ENCODE results near the gene INCENP.

INCENP gene

DNA sequence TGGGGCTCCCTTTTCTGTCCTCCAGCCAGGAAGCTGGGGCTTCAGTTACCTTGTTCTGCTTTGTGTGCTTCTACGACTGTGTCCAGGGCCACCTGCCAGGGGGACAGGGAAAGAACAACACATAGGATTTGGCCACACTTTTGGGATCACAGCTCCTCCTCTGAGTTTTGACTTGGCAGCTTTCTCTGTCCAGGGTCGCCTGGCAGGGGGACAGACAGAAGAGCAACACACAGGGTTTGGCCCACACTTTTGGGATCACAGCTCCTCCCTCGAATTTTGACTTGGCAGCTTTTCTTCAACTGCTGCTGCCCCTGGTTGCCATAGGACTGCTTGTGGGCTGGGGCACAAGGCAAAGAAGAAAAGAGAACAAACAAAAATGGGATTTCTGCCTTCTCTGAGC, 19.1 kb downstream of the INCENP start:
- peak in 1 of 2 experiments; percentile 8 for DNase-seq

DNA sequence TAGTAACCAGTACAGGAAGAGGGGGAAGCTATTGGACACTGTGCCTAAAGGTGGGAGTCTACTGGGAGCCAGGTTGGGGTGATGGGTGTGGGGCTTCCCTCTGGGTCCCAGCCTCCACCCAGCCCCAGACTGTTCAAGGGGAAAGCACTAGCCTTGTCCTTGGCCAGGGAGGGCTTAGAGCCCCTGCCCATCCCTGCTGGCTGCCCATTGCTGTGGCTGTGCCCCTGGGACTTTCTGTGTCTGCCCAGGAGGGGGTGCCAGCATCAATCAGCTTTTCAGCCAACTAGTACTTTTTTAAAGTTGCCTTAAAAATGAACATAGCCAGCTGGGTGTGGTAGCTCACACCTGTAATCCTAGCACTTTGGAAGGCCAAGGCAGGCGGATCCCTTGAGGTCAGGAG, 19.9 kb downstream of the INCENP start:
- DNase-seq, result peak in 1 of 2 experiments; percentile 9

DNA sequence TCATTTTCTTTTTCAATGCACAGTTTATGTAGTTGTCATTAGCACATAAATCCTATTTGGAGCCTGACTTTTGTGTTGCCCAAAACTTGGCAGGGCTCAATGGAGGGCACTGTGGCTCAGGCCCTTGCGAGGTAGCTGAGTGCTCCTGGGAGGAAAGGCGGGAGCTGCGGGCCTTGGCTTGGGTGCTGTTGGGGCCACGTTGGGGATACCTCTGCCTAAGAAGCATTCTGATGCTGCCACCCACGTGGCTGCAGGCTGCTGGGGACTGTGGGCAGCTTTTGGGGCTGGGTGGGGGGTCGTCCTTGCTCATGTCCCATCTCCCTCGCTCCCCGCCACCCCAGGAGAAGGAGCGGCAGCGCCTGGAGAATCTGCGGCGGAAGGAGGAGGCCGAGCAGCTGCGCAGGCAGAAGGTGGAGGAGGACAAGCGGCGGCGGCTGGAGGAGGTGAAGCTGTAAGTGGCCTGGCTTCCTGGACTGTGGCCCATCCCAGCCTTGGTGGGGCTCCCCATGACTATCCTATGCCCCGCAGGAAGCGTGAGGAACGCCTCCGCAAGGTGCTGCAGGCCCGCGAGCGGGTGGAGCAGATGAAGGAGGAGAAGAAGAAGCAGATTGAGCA, 20.9 kb downstream of the INCENP start:
- DNase-seq, result peak in 1 of 2 experiments; percentile 6

DNA sequence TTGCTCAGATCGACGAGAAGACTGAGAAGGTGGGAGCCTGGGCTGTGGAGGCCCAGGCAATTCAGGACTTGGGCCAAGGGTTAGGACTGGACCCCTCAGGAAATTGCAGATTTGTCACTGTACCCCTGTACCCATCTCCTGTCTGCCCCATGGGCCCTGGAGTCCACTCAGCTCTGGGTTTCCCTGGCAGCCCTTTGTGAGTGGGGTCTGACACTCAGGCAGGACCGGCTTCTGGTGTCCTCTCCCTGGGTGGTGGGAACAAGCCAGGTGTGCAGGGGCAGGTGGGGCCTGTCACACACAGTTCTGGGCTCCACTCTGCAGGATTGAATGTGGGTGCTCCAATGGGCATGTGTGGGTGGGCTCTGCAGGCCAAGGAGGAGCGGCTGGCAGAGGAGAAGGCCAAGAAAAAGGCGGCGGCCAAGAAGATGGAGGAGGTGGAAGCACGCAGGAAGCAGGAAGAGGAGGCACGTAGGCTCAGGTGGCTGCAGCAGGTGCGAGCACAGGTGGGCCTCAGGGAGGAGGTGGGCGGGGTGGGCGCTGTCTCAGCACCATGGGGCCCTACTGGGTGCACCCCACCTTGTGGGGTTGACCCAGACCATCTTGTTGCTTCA, 21.6 kb downstream of the INCENP start:
- DNase-seq, result peak; percentile 13 to 15

DNA sequence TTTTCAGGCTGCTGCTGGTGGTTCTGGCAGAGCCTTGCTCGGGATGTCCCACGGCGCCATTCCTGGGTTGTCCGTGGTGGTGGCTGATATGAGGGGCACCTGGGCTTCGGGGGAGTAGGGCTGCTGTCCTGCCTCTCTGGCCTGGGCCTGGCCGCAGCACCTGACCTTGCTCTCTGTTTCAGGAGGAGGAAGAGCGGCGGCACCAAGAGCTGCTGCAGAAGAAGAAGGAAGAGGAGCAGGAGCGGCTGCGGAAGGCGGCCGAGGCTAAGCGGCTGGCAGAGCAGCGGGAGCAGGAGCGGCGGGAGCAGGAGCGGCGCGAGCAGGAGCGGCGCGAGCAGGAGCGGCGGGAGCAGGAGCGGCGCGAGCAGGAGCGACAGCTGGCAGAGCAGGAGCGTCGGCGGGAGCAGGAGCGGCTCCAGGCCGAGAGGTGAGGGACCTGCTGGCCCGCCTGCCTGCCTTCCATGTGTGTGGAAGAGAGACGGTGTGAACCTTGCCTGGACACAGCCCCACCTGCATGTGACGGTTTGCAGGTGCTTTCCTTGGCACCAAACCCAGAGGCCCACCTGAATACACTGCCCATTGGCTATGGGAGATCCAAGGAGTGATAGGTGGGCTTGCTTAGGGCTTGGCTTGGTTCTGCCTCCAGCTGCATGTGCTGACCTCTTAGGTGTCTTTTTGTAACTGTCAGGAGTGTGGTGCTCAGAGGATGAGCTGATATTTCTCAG, 22.8 kb downstream of the INCENP start:
- DNase-seq, result peak; percentile 2 to 11

DNA sequence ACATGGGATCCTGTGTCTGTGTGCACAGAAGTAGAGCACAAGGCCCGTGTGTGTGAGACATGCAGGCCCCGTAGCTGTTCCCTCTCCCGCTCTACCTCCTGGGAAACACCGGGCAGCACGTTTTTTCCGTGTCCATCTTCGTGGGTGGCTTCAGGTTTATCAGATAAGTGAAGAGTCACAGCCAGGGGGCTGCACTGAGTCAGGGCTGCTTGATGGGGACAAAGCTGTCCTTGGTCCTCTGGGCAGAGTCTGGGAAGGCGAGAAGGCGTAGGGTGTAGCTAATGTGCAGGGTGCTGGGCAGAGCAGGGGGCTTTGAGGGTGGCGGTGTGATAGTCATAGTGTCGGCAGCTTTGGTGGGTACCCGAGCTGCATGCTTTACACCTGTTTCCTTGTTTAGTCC, 23.7 kb downstream of the INCENP start:
- peak; percentile 3 to 13 for DNase-seq

DNA sequence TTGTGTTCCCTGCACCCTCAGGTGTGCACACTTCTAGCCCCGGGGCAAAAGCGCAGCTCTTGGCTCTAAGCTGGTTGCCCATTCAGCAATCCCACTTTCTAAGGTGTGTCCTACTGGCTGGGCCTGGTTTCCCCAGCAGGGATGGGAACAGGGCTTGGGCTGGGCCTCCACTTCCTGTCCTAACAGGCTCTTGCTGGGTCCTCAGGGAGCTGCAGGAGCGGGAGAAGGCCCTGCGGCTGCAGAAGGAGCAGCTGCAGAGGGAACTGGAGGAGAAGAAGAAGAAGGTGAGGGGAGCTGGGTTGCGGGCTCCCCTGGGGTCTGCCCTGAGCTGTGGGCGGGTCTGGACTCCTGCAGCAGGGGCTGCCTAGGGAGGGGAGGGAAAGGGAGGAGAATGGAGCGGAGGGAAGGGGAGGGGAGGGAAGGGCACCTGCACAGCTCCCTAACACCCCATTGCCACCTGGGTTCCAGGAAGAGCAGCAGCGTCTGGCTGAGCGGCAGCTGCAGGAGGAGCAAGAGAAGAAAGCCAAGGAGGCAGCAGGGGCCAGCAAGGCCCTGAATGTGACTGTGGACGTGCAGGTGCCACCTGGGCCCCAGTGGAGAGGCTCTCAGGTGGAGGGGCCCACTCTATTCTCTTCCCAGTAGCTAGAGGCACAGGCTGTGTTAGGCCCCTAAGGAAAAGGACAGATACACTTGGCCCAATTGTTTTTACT, 24.6 kb downstream of the INCENP start:
- DNase-seq, result peak; percentile 3 to 13

DNA sequence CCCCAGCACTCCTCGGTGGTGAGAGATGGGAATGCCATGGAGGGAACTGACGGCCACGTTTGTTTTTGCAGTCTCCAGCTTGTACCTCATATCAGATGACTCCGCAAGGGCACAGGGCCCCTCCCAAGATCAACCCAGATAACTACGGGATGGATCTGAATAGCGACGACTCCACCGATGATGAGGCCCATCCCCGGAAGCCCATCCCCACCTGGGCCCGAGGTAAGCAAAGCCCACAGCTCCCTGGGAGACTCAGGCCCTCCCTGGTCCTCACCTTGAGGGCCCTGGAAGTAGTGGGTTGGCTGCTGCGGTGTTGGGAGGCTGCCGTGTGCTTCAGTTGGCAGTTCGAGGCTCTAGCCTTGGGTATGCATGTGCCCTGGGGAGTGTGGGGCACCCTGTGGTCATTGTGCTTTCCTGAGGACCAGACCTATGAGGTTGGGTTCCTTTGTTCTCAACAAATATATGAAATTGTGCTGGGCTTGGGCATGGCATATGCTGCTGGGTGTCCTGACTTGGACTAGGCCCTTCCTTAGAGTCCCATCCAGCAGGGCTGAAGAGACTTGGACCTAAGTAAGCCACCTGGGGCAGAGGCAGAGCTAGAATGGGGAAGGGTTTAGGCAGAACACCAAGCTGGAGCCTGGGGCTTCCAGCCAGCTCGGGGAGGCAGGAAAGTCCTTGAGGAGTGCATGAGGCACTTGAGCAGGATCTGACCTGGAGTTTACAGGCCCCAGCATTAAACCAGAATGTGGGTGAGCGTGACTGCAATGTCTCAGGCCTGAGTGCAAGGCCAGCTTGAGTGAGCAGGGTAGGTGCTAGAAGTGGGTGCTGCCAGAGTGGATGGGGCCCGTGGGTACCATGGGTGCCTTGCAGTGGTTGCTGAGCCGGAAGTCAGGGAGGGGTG, 26.4 kb downstream of the INCENP start:
- peak in 1 of 2 experiments; percentile 7 for DNase-seq

DNA sequence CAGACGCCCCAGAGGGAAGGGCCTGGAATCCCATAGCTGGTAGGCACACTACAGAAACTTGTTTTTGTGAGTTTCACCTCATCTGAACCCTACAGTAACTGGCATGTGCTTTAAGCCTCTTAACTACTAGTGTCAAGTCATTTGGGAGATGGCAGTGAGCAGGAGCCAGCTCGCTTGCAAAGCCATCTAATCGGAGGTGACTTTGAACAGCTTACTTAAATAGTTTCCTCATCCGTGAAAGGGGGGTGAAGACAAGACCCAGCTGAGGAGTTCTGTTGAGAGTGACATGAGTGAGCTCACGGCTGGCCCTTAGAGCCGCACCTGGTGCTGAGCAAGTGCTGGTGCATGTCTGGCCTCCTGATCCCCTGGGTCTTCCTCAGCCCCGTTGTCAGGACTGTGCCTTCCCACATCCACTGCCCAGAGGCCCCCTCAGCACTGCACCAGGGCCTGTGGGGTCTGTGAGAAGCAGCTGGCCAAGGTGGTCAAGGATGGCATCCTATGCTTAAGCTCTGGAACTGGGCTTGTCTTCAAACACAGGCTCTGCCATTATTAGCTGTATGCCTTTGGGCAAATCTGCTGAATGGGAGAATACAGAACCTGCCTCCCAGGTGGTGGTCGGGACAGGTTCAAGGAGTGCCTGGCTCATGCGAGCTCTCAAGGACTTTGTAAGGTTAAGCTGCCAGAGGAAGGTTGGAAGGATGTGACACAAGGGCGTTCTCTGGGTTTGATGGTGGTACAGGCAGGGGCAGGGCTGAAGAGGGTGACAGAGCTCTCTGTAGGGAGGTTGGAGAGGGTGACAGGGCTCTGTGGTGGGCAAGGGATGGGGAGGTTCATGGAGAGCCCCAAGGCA, 27.3 kb downstream of the INCENP start:
- DNase-seq, result peak in 1 of 2 experiments; percentile 12

DNA sequence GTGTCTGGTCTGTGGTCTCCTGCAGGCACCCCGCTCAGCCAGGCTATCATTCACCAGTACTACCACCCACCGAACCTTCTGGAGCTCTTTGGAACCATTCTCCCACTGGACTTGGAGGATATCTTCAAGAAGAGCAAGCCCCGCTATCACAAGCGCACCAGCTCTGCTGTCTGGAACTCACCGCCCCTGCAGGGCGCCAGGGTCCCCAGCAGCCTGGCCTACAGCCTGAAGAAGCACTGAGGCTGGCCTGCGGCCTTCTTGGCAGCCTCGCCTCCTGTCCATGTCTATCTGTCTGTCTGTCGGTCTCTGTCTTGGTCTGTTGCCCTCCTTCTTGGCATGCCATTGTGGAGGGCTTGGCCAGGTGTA, 27.9 kb downstream of the INCENP start:
- no peak for DNase-seq

DNA sequence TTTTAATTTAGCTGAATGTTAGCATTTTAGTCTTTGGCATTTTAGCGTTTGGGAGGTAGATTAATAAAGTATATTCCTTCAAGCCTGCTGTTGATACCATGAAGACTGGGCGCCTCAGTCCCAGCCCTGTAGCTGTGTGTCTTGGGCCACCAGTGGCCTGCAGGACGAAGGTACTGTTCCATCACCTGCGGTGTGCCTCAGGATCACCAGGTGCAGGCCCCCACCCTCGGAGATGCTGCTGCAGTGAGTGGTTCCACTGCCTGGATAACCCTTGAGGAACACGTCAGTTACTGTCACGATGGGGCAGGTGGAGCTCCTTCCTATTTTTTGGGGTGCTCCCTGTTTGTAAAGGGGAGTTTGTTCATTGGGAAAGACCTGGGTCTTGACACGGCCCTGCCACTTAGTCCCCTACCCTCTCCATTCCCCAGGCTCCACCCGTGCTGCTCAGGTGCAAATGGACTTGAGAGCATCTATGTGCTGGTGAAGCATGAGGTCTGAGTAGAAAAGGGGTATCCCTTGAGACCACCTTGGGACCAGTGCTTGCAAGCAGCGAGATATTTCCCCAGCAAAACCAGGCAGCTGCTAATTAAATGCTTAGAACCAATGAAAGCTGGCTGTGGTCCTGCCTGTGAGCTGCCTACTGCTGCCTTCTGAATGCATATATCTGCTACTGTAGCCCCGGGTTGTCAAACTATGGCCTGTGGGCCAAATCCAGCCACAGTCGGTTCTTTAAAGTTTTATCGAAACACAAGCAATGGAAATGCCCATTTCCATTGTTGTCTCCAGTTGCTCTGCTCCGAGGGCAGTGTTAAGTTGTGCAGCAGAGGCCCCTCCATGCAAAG, 28.7 kb downstream of the INCENP start:
- DNase-seq, result peak in 1 of 2 experiments; percentile 9

DNA sequence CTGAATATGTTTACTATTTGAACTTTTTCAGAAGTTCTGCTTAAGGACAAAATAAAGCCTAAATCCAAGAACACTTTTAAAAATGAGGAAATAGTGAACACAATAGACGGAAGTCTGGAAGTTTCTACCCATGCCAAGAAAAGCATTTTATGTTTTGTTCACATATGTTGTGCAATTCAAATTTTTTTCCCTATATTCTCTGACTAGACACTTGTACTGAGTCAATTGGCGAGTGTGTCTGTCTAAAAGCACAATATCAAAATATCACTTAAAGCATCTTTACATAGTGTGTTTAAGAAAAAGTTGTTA, 29.2 kb downstream of the INCENP start:
- no peak for DNase-seq

DNA sequence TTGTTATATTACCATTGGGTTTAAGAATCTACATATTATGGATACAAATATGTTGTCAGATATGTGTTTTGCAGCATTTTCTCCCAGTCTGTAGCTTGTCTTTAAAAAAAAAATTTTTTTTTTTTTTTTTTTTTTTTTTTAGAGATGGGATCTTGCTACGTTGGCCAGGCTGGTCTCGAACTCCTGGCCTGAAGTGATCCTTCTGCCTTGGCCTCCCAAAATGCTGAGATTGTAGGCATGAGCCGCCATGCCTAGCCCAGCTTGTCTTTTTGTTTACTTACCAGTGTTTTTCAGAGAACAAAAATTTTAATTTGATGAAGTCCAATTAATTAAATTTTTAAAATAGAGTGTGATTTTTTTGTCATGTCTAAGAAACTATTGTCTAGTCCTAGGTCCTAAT, 29.8 kb downstream of the INCENP start:
- DNase-seq, result no peak

DNA sequence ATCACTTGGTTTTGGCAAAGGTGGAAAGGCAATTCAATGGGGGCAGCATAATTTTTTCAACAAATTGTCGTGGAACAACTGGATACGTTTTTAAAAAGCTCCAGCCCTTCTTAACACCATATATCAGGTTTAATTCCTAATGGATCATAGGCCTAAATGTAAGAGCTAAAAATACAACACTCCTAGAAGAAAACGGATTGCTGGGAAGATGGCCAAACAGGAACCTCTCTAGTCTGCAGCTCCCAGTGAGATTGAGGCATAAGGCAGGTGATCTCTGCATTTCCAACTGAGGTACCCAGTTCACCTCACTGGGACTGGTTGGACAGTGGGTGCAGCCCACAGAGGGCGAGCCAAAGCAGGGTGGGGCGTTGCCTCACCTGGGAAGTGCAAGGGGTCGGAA, 33.8 kb downstream of the INCENP start:
- no peak for DNase-seq

DNA sequence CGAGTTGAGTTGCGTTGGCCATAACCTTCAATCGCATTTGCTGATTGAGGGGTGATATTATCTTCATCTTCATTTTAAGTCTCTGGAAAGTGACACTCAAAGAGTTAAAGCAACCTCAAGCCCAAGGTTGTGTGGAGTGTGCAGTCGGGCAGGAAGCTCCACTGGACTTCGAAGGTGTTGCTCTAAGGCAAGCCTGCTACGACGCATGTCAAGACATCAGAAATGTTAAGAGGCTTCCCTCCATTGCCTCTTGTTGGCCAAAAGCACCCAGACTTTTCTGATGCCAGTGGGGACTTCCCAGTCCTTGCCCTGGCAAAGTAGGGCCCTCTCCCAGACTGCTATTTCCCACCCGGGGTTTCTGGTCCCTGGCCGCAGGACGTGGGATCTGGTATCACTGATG, 42.6 kb downstream of the INCENP start:
- no peak for DNase-seq

DNA sequence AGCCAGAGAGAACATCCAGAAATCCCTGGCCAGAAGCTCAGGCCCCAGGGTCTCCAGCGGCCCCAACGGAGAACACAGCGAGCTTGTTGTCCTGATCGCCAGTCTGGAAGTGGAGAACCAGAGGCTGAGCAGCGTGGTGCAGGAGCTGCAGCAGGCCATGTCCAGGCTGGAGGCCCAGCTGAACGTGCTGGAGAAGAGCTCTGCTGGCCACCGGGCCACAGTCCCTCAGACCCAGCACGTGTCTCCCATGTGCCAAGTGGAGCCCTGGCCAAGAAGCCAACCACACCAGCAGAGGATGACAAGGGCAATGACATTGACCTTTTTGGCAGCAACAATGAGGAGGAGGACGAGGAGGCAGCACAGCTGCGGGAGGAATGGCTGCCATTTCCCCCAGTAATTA, 45.6 kb downstream of the INCENP start:
- DNase-seq, result no peak

DNA sequence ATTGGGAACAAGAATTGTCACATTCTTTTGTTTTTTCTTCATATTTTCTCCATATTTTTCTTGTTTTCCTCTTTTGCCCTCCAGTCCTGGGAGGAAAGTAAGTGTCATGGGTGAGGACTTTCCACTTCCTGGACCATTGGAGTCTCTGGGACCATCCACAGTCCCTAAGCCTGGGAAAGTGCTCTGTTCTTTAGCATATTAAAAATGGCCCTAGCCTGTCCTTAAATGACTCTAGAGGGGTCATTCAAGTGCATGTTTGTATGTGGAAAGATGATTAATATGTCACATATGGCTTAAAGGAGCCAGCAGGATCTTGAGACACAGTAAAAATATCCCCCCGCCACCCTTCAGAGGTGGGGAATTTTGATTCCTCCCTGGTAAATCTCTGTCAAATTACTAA, 46.1 kb downstream of the INCENP start:
- DNase-seq, result no peak

DNA sequence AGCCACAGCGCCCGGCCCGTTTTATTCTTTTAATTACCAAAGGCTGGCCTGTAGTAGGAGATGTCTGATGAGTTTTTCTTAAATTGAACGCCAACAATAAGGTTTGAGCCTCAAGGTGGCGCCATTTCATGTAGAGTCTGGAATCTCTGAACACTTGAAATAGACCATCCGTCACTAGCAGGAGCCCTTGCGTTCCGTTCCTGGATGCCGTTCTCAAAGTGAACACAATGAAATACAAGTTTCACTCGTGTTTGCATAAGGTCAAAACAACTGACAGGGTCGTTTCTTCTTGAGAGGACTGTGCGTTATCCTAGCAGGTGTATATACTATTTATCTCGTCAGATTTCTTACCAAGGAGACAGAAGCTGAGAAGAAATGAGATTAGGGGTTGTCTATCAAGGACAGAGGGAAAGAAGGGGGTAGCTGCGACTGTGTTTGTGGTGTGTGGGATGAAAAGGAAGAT, 47.5 kb downstream of the INCENP start:
- DNase-seq, result peak; percentile 81 to 82

DNA sequence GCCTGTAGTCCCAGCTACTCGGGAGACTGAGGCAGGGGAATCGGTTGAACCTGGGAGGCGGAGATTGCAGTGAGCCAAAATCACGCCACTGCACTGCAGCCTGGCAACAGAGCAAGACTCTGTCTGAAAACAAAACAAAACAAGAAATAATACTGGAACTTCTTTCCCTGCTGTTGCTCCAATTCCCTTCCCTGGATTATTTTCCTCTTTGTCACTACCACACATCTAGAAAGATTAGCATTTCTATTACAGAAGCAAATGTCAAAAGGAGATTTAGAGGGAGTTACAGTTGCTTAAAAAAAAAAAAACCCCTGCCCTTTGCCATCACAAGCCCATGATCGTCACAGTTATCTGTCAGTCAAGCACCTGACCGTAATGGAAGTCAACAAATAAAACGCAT, 48.5 kb downstream of the INCENP start:
- no peak for DNase-seq

DNA sequence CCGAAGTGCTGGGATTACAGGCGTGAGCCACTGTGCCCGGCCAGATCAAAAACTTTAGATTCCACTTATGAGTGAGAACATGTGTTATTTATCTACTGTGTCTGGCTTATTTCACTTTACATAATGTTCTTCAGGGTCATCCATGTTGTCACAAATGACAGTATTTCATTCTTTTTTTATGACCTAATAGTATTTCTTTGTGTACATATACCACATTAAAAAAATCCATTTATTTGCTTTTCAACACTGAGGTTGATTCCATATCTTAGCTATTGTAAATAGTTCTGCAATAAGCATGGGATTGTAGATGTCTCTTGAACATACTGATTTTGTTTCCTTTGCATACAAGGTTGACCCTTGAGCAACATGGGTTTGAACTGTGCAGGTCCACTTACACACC, 53.0 kb downstream of the INCENP start:
- DNase-seq, result no peak

DNA sequence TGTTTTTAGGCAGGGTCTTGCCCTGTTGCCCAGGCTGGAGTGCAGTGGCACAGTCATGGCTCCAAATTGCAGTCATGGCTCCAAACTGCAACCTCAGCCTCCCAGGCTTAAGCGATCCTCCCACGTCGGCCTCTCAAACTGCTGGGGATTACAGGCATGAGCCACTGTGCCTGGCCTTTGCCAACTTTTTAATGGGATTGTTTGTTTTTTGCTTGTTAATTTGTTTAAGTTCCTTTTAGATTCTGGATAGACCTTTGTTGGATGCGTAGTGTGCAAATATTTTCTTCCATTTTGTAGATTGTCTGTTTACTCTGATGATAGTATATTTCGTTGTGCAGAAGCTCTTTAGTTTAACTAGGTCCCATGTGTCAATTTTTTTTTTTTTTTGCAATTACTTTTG, 56.2 kb downstream of the INCENP start:
- no peak for DNase-seq
